Globus pallidus (tissue), 1 donor: ENCODE data around the gene PTMS.

Experiments
- DNase-seq: peaks from one replicate; pipeline ENCODE4 v3.0.0-alpha.2; 2015; ENCODE audit warnings: low spot score

The PTMS gene

DNA sequence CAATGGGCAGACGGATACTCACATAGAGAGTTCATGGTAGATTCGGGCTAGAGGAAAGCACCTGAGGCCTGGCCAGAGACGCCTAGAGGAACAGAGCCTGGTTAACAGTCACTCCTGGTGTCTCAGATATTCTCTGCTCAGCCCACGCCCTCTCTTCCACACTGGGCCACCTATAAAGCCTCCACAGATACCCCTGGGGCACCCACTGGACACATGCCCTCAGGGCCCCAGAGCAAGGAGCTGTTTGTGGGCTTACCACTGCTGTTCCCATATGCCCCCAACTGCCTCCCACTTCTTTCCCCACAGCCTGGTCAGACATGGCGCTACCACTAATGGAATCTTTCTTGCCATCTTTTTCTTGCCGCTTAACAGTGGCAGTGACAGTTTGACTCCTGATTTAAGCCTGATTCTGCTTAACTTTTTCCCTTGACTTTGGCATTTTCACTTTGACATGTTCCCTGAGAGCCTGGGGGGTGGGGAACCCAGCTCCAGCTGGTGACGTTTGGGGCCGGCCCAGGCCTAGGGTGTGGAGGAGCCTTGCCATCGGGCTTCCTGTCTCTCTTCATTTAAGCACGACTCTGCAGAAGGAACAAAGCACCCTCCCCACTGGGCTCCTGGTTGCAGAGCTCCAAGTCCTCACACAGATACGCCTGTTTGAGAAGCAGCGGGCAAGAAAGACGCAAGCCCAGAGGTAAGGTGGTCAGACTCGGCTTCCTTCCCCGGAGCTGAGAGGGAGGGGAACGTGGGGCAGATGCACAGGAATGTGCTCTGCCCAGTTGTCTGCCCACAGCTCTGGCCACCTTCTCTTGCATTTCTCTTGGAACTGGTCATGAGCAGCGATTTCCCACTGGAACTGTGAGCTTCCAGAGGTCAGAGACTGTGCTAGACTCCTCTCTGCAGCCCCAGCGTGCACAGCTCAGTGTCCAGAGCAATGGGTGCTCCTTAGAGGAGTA is 23.1 kb downstream of the PTMS start, which contains the start of gene CD4:
TSS of gene CD4 (plus strand) at position 557 of the 953 bp plus-strand sequence. CDS start 10,611 bp downstream, outside the sequence.
- DNase-seq = peak; percentile 54

DNA sequence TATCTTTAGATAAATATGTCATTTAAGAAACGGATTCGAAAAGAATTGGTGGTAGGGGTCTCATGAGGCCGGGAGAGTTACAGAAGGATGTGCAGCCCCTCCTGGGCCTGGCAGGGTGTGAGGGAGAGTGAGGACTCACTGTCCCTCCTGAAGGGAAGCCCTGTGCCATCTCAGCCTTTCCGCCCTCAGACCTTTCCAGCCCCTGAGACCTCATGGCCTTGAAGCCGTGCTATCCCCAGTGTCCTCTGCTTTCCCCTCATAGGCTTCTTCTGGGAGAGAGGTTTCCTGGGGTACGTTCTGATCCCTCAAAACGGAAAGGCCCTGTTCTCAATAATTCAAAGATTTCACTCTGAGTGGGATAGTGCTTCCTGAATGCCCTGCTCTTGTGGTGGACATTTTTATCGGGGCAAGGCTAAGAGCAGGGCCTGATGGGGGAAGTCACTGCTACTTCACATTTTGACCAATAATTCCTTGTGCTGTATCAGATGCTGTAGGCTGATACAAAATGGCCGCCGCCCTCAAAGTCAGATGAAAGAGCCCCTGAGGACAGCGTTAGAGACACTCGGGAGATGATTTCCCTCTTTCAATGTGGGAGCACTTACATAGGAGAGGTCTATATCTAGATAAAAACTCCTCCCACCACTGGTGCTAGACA is 24.5 kb downstream of the PTMS start:
- no peak for DNase-seq

DNA sequence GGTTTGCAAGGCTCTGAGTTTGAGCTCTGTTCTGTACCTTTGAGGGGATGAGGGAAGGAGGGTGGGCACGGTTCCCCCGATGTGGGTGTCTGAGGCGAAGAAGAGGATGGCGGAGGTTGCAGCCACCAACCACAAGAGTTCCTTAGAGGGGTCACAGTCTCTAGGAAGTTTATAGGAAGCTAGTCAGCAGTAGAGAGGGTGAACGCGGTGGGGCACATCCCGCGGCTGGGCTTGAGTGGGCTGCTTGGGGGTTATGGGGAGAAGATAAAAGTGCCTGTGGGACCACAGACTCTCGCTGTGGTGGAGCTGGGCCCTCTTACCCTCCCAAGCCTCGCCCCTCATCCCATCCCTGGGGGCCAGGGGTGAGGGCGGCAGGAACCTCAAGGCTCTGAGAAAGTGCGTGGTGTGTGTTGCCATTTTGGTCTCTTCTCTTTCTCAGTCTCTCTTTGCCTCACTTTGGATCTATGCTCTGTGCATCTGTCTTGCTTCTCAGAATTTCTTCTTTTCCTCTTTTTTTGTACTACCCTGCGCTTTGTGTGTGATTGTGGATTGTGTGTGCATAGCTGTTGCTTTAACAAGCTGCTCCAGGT is 25.9 kb downstream of the PTMS start:
- DNase-seq = no peak

DNA sequence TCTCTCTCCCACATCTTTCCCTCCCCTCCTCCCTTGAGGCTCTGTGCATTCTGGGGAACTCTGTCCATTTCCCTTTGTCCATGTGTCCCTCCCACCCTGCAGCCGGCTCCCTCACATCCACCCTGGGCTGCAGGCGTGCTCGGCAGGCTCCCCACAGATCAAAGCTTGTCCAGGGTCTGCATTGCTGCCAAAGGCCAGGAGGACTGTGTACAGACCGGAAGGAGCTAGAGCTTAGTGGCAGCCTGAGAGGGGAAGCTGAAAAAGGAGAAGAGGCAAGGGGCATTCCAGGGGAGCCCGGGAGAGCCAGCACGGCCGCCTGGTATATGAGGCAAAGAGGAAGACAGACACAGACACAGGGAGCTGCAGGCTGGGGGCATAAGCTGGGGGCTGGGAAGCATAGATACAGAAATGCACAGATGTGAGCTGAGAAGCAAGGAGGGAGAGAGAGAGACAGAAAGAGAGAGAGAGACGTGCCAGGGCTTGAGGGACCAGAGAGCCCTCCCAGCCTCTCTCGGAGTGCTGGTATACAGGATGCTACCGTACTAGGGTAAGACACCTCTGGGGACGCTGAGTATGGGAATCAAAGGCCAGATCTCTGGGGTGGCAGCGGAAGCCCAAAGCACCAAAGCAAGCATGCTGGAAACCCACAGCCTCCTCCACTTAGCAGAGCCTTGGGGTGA is 26.5 kb downstream of the PTMS start:
- DNase-seq = peak; percentile 48

DNA sequence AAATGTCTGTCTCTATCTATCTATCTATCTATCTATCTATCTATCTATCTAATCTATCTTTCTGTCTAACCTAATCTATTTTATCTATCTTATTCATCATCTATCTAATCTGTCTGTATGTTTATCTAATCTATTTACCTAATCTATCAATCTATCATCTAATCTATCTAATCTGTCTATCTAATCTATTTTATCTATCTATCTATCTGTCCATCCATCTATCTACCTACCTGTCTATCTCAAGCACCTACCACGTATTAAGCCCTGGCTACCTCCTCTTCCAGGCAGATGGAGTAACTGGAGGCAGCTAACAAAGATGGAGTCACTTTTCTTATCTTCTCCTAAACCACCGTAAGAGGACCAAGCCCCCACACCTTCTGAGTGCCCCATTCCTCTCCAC is 28.9 kb downstream of the PTMS start:
- no peak for DNase-seq

DNA sequence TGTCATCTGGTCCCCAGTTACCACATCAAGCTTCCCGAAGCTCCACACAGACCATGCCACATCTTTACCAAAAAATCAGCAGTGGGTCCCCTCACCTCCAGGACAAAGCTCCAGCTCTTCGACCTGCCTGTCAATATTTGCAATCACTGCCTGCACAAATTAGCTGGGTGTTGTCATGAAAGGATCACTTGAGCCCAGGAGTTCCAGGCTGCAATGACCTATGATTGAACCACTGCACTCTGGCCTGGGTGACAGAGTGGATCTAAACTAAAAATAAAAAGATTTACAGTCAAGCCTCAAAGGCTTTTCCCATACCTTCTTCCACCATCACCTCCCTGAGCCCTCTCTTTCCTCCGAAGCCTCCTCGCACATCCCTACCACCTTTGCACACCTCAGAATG is 30.4 kb downstream of the PTMS start:
- no peak for DNase-seq

DNA sequence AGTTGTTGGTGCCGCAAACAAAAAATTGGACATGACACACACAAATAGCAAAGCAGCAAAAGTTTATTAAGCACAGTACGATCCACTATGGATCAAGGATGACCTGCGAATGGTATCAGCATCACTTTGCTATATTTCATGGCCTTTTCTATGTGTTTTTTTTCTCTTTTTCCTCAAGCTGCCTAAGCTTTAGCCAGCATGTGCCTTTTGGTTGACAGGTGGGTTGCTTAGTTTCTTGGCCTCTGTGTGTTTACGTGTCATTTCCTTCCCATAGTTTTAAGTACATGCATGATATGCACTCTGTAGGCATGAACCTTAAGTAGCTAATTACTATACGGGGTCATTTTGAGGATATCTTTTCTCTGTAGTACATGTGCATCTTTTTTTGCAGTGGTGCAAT is 33.0 kb downstream of the PTMS start:
- no peak for DNase-seq

DNA sequence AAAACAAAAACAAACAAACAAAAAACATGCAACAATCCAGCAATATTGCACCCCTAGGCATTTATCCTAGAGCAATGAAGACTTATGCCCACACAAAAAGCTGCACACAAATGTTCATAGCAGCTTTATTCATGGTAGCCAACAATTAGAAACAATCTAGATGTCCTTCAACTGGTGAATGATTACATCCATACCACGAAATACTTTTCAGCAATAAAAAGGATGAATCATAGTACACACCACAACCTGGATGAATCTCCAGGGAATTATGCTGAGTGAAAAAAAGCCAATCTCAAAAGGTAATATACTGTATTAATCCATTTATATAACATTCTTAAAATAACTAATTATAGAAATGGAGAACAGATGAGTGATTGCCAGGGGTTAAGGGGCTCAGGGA is 41.0 kb downstream of the PTMS start:
- DNase-seq = no peak

DNA sequence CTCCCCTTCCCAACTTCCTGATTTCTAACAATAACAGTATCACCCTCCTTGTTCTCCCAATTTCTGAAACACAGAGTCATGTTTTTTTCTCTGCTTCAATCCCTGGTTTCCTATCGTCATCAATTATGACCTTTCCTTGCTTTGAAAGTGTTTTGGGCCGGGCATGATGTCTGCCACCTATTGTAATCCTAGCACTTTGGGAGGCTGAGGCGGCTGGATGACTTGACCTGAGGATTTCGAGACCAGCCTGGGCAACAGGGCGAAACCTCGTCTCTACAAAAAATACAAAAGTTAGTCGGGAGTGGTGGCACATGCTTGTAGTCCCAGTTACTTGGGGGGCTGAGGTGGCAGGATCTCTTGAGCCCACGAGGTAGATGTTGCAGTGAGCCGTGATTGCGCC is 42.9 kb downstream of the PTMS start:
- DNase-seq = no peak

DNA sequence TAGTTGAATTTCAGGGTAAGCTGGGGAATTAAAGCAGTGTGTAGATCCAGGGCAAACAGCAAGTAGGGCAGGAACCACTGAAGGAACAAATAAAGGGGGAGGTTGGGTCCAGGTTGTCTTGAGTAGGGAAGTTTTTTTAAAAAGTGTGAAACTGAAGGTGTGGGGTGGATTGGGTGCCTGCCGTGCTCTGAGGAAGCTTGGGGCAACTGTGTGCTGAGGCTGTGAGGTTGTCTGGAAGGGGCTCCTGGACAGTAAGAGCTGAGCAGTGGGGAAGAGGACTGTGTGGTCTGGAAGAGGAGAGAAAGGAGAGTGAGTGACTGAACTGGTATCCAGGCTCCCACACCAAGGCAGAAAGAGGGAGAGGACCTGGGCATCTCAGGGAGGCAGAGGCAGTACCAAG is 44.6 kb downstream of the PTMS start:
- DNase-seq = no peak

DNA sequence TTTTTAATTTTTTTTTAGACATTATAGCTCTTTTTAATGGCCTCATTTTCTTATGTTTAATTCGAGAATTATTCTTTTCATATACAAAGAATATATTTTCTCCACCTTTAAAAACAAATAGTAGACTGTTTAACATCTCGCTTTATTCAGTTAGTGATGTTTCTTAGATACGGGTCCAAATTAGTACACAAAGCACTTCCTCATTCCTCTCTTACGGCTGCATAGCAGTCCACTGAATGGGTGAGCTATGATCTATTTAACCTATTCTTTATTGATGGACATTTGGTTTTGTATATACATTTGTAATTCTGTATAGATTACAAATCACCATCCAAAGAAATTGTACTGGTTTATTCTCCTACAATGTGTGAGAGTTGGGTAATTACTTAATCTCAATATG is 47.2 kb downstream of the PTMS start:
- no peak for DNase-seq

DNA sequence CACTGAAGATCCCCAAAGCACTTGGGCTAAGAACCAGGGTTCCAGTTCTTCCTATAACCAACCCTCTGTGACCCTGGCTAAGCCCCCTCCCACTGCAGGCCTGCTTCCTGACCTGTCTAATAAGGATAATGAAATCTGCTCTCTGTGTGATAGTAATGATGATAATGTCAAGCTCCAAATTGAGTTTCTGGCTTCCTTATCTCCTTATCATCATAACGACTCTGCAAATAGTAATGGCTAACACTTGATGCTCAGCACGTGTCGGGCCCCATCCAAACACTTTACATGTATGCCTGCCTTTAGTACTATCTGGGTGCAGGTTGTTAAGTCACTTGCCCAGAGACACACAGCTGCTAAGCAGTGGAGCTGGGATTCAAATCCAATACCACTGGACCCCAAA is 50.4 kb downstream of the PTMS start:
- no peak for DNase-seq

DNA sequence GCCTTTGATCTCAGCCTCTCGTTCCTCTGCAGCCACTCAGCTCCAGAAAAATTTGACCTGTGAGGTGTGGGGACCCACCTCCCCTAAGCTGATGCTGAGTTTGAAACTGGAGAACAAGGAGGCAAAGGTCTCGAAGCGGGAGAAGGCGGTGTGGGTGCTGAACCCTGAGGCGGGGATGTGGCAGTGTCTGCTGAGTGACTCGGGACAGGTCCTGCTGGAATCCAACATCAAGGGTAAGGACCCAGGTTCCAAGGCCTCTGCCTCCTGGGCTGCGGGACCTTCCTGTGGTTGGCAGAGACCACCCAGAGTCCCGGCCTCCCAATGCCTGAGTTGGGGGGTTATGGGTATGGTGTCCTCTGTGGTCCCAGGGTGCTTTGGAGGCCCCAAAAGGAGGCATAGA is 50.9 kb downstream of the PTMS start:
- DNase-seq = no peak

DNA sequence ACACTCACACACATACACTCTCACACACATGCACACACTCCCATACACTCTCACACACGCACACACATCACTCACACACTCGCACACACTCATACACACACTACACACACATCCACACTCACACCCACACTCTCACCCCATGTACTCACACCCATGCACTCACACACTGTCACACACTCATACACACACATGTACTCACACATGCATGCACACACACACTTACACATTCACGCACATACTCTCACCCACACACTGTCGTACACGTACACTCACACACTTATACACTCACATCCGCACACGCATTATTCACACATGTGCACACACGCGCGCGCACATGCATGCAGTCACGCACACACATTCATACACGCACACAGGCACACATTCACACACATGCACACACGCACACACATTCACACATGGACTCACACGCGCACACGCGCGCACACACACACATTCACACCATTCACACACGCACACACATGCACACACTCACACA is 51.5 kb downstream of the PTMS start:
- no peak for DNase-seq

DNA sequence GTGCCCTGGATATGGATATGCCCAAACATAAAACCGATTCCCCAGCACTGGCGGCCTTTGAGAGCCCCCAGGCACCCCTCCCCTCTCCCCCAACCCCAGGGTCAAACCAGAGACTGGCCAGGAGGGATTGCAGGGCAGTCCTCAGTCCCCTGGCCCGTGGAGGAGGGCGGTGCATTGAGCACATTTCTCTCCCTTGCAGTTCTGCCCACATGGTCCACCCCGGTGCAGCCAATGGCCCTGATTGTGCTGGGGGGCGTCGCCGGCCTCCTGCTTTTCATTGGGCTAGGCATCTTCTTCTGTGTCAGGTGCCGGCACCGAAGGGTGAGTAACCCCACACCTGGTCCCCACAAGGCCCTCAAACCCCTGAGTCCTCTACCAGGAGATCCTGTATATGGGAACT is 52.1 kb downstream of the PTMS start:
- DNase-seq = no peak

DNA sequence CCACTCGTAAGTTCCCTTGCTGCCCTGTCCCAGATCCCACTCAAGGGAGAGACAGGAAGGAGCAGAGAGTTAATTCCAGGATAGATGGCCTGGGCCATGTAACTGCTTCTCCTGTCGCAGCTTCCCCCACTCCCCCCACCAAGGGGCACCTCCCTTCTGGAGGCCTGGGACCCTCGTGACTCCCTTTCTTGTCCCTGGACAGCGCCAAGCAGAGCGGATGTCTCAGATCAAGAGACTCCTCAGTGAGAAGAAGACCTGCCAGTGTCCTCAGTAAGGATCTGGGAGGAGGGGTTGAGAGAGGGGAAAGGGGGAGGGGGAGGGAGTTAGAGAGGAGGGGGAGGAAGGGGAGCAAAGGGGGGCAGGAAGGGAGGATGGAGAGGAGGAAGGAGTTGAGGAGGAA is 52.5 kb downstream of the PTMS start:
- DNase-seq = no peak

DNA sequence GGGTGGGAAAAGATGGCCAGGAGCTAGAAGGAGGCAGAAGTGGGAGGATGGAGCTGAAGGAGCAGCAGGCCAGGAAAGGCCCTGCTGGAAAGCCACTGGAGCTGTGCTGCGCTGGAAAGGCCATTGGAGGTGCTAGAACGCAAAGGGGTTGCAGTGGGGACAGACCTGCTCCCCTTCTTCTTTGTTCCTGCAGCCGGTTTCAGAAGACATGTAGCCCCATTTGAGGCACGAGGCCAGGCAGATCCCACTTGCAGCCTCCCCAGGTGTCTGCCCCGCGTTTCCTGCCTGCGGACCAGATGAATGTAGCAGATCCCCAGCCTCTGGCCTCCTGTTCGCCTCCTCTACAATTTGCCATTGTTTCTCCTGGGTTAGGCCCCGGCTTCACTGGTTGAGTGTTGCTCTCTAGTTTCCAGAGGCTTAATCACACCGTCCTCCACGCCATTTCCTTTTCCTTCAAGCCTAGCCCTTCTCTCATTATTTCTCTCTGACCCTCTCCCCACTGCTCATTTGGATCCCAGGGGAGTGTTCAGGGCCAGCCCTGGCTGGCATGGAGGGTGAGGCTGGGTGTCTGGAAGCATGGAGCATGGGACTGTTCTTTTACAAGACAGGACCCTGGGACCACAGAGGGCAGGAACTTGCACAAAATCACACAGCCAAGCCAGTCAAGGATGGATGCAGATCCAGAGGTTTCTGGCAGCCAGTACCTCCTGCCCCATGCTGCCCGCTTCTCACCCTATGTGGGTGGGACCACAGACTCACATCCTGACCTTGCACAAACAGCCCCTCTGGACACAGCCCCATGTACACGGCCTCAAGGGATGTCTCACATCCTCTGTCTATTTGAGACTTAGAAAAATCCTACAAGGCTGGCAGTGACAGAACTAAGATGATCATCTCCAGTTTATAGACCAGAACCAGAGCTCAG is 53.2 kb downstream of the PTMS start:
- no peak for DNase-seq

DNA sequence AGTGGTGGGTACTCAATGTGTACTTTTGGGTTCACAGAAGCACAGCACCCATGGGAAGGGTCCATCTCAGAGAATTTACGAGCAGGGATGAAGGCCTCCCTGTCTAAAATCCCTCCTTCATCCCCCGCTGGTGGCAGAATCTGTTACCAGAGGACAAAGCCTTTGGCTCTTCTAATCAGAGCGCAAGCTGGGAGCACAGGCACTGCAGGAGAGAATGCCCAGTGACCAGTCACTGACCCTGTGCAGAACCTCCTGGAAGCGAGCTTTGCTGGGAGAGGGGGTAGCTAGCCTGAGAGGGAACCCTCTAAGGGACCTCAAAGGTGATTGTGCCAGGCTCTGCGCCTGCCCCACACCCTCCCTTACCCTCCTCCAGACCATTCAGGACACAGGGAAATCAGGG is 54.0 kb downstream of the PTMS start:
- no peak for DNase-seq
